Caco-2 (cell line): ENCODE results near the gene BMP7. TPM values are rescaled to one million over a fixed set of nuclear protein-coding genes. Genes with fewer than 3 reads are reported as not detected.

Experiments used
- BruUV-seq: library from RNA; stranded (reverse); fragments of 400-500 nt; replicated peaks from 2 replicates; lab custom pipeline; 2021; lab: Mats Ljungman, UMichigan
- CTCF ChIA-PET: fragments of 300-600 bp; sonication (Branson Sonifier 250); formaldehyde crosslinking; loops from one replicate; lab custom pipeline; 2022; ENCODE audit warnings: antibody characterized with exemption; lab: Charles Lee
- POLR2A ChIA-PET: fragments of 300-600 bp; sonication (Branson Sonifier 250); formaldehyde crosslinking; loops from one replicate; lab custom pipeline; 2022; ENCODE audit warnings: antibody characterized with exemption; lab: Charles Lee
- DNase-seq, 2 experiments: peaks; one replicate each; pipeline versions ENCODE4 v3.0.0 to v3.0.0-alpha.2; 2020 to 2022
- H3K27me3 ChIP-seq: replicated peaks from 2 replicates; pipeline ENCODE4 v1.6.0; 2011; ENCODE audit warnings: low read length; ENCODE audit not compliant: control insufficient read depth, insufficient read depth
- H3K36me3 ChIP-seq: 2 replicates; pipeline ENCODE4 v1.5.1; 2011; ENCODE audit warnings: low read length; ENCODE audit not compliant: control insufficient read depth, insufficient read depth
- H3K4me1 ChIP-seq: fragments of 250-450 bp; sonication (Bioruptor Pico); 2 replicates; pipeline ENCODE4 v1.5.1; 2020; ENCODE audit warnings: mild to moderate bottlenecking
- H3K4me3 ChIP-seq: 2 replicates; pipeline ENCODE4 v1.5.1; 2011; ENCODE audit warnings: low read depth, mild to moderate bottlenecking, control low read depth, low read length
- H3K9me3 ChIP-seq: fragments of 250-450 bp; sonication (Bioruptor Pico); 2 replicates; pipeline ENCODE4 v1.5.1; 2020; ENCODE audit warnings: mild to moderate bottlenecking, moderate library complexity
- H3K27ac Mint-ChIP-seq: one replicate; pipeline ENCODE4 v1.8.0; 2022; ENCODE audit warnings: mixed read lengths; ENCODE audit not compliant: unreplicated experiment
- H3K27me3 Mint-ChIP-seq: one replicate; pipeline ENCODE4 v1.8.0; 2022; ENCODE audit warnings: mixed read lengths; ENCODE audit not compliant: insufficient read depth, unreplicated experiment
- H3K36me3 Mint-ChIP-seq: one replicate; pipeline ENCODE4 v1.8.0; 2022; ENCODE audit warnings: mild to moderate bottlenecking, mixed read lengths; ENCODE audit not compliant: insufficient read depth, unreplicated experiment
- H3K4me1 Mint-ChIP-seq: one replicate; pipeline ENCODE4 v1.8.0; 2022; ENCODE audit warnings: low read depth, mixed read lengths; ENCODE audit not compliant: unreplicated experiment
- H3K4me3 Mint-ChIP-seq: one replicate; pipeline ENCODE4 v1.8.0; 2022; ENCODE audit warnings: mild to moderate bottlenecking, moderate library complexity, mixed read lengths; ENCODE audit not compliant: unreplicated experiment
- H3K9me3 Mint-ChIP-seq: one replicate; pipeline ENCODE4 v1.8.0; 2022; ENCODE audit warnings: mixed read lengths; ENCODE audit not compliant: unreplicated experiment
- intact Hi-C: fragments of 100-400 bp; cut with micrococcal nuclease; formaldehyde crosslinking; loops from one replicate; pipeline ENCODE4 v1.10.0; 2022; ENCODE audit not compliant: unreplicated experiment
- total RNA-seq: library from RNA; stranded (reverse); gene quantifications from 2 replicates; pipeline ENCODE4 v1.2.3, GENCODE V29; 2022
- TF ChIP-seq, protein P1 (sequence below), 2 experiments: fragments of 200-600 bp in 1 of 2; IDR thresholded peaks; 1 replicate in 1 of 2; 2 replicates in 1 of 2; pipeline versions ENCODE4 v1.5.1 to v1.8.0; 2011 to 2022; ENCODE audit warnings: antibody characterized with exemption in 1 of 2, control low read depth in 1 of 2, inconsistent platforms in 1 of 2, low read depth in 1 of 2, low read length in 1 of 2, mild to moderate bottlenecking in 1 of 2, moderate library complexity in 1 of 2; ENCODE audit not compliant: insufficient read depth in 1 of 2, severe bottlenecking in 1 of 2, unreplicated experiment in 1 of 2

Gene BMP7
- total RNA-seq, 1 experiment from 2014 or later = 317 TPM

DNA sequence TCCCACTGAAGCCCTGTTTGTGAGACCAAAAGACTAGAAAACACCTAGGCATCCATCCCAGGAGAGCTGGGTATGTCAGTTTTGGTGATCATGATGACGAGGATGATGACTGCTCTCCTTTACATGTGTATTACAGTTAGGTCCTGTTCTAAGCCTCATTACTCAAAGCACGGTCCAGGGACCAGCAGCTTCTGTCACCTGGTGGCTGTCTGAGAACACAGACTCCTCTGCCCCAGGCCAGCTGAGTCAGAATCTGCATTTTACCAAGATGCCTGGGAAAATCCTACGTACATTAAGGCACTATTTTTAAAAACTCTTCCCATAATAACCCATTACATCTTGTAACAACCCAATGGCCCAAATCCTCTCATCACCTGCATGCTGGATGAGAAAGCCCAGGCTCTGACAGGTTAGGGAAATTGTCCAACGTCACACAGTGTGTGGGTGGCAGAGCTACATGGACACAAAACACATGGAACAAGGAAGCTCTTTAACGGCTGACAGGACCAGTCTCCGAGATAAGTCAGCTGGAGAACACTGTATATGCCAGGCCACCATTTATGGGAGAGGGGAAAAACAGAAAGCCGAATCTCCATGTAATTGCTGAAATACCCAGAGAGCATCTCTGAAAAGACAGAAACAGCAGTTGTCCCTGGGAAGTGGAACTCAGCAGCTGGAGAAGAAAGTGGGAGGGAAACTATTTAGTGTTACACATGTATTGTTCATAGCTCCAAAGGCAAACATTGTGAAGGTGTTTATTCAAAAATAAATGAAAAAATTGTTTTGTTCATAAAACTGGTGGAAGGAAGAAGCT is 65.4 kb downstream of the BMP7 start:
- no TSS peak for BruUV-seq
- intact Hi-C loops = no loop called here
- Histone ChIP-seq H3K27me3 (no peaks in the 10 kb centered on the region), H3K9me3 (no peaks in the 10 kb centered on the region), H3K36me3 (0 out of 2 replicates have a peak, but pooled peaks cover 2% of the 10 kb centered on the region), H3K4me3 (no peak overlapping the region), H3K4me1 (no peaks in the 10 kb centered on the region)
- TF ChIP-seq, protein P1, sequence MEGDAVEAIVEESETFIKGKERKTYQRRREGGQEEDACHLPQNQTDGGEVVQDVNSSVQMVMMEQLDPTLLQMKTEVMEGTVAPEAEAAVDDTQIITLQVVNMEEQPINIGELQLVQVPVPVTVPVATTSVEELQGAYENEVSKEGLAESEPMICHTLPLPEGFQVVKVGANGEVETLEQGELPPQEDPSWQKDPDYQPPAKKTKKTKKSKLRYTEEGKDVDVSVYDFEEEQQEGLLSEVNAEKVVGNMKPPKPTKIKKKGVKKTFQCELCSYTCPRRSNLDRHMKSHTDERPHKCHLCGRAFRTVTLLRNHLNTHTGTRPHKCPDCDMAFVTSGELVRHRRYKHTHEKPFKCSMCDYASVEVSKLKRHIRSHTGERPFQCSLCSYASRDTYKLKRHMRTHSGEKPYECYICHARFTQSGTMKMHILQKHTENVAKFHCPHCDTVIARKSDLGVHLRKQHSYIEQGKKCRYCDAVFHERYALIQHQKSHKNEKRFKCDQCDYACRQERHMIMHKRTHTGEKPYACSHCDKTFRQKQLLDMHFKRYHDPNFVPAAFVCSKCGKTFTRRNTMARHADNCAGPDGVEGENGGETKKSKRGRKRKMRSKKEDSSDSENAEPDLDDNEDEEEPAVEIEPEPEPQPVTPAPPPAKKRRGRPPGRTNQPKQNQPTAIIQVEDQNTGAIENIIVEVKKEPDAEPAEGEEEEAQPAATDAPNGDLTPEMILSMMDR (IDR thresholded peaks at IDR 0.05; ENCODE audit: insufficient read depth in 1 of 2, low read depth in 1 of 2, low read length in 1 of 2, severe bottlenecking in 1 of 2, unreplicated experiment in 1 of 2) = peak in 1 of 2 experiments; percentile 13
- DNase-seq = no peak
- peaks cover 11% of the 10 kb centered on the region for H3K4me1 Mint-ChIP-seq
- H3K27me3 Mint-ChIP-seq = no peaks in the 10 kb centered on the region
- H3K9me3 Mint-ChIP-seq = no peaks in the 10 kb centered on the region
- H3K27ac Mint-ChIP-seq = no peak overlapping the region
- CTCF ChIA-PET = interaction anchor here (0.6 to 1.1 kb wide), 3 partner anchors 25 to 132 kb away, joined by 3 to 4 read pairs (median 3); no protein-coding TSS in a partner anchor
- POLR2A ChIA-PET = no interaction called here
- H3K4me3 Mint-ChIP-seq = no peak overlapping the region
- H3K36me3 Mint-ChIP-seq = peaks cover 98% of the 10 kb centered on the region

GRCh38 chr20:57199656-57200405 is 66.6 kb downstream of the BMP7 start:
- Mint-ChIP-seq H3K27ac (peak overlapping the region; percentile 16), H3K36me3 (peaks cover 99% of the 10 kb centered on the region), H3K4me3 (no peak overlapping the region), H3K9me3 (no peaks in the 10 kb centered on the region), H3K4me1 (no peaks in the 10 kb centered on the region), H3K27me3 (no peaks in the 10 kb centered on the region)
- no peaks in the 10 kb centered on the region for H3K27me3 ChIP-seq
- no peak overlapping the region for H3K4me3 ChIP-seq
- BruUV-seq = no TSS peak
- 0 out of 2 replicates have a peak, but pooled peaks cover 5% of the 10 kb centered on the region for H3K36me3 ChIP-seq
- TF ChIP-seq, protein P1 (IDR thresholded peaks at IDR 0.05; ENCODE audit: insufficient read depth in 1 of 2, low read depth in 1 of 2, low read length in 1 of 2, severe bottlenecking in 1 of 2, unreplicated experiment in 1 of 2) = no peak
- ChIA-PET POLR2A (no interaction called here), CTCF (interaction anchor here (1.8 kb wide), 1 partner anchor 132 kb away, joined by 5 read pairs; no protein-coding TSS in a partner anchor)
- intact Hi-C loops = no loop called here
- DNase-seq = no peak
- H3K4me1 ChIP-seq = no peaks in the 10 kb centered on the region
- H3K9me3 ChIP-seq = no peaks in the 10 kb centered on the region
